ENCODE results near the gene KL.

KL gene

DNA sequence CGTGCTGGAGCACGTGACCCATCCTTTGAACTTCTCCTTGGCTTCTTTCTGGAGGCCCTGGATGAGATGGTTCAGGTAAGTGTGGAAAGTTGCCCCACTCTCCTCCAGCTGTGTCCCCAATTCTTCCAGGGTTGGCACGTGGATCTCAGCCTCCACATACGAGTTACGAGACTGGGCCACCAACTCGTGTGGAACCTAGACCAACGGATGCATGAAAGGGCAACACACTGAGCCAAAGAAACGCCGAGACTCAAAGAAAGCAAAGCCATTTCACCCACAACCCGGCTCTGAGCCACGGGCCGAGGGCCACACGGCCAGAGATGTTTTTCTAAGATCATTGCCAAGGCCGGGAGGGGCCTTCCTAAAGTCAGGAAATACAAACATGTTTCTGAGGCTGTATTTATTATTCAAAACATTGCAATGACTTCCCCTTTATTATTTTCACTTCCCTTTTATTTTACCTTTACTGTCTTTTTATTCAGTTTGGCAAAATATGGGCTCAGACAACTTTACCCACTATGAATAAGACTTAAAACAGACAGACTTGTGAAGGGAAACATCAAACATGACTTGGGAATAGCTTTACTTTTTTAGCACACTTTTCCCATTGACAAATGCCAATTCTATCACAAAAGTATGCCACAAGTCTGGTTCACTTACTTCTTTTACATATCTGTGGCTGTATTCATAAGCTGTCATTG, 94.6 kb downstream of the KL start:
- DNase-seq (ENCODE audit: low read depth in 2 of 2) = no peak

DNA sequence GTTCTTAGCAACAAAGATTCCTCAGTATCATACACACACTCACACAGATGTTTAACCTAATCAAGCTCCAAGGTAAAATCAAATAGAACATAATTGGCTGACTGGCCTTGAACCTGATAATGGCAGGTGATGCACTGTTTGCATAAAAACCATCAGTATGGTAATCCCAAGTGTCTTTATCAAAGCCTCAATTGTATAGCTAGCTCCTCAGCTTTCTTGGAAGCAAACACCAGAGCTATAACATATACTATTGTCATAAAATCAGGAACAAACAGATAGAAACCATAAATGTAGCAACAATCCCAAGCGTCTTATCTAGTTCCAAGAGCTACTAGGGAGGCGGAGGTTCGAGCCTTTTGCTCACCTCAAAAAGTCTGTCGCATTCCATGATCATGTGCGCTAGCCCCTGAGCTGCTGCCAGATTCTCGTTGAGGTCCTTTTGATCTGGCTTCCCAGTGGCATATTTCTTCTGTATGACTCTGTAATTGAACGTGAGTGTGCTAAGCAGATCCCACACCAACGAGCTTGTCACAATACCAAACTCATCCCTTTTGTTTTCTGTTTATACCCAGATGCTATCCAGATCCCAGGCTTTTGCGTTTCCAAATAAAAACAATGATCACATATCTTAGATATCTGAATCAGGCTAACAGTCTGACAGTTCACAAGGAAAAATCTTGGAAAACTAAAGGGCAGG, 95.3 kb downstream of the KL start:
- DNase-seq (ENCODE audit: low read depth in 2 of 2) = no peak

DNA sequence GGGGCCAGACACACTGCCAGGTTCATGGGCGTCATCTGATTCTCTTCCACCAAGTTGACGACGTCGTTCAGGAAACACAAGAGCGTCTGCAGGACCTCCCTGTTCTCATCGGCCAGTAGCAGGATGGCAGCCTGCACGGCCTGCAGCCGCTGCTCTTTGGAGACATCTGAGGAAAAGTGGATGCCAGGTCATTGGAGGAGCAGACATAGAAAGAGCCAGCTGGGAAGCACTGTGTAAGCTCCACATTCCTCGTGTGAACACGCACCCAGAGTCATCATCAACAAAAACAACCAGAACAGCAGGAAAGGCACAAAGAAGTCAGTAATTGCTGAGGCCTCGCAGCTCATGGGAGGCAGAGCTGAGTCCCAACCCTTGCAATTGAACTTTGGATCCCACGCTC, 96.5 kb downstream of the KL start:
- DNase-seq (ENCODE audit: low read depth in 2 of 2) = no peak

DNA sequence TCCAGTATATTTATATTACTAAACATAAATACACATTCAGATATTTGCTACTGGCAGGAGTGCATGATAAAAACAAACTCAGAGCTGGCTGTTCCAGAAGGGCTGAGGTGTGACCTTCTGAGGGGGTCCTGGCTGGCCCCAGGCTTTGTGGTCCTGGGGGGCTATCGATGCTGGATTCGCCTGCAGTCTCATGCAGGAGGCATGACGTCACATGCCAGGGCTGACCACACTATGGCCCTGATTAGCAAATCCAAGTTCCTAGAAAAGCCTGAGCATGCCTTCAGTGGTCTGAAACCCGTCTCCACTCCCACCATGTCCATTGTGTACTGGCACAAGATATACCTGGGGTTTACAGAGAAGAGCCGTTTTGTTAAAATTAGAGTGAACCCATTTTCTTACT, 97.9 kb downstream of the KL start:
- DNase-seq (ENCODE audit: low read depth in 2 of 2) = no peak

DNA sequence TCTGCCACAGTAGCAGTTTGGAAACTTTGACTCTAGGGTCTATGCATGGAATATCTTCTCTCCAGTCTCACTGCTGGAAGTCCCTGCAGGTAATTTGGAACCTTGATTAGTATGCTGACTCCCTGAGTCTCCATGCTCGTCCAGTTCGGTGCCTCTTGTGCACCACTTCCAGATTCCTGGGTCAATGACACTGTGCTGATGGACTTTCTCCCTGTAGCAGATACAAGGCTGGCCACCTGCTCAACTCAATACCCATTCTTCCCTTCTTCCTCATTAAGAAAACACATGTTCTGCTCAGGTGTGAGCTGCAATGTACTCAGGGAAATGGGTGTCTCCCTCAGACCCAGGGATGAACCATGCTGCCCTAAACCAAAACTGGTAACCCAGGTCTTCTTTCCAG, 99.1 kb downstream of the KL start:
- DNase-seq (ENCODE audit: low read depth in 2 of 2) = no peak
